ENCODE data around the gene IER2. TPM values are rescaled to one million over a fixed set of nuclear protein-coding genes. Genes with fewer than 3 reads are reported as not detected.

The IER2 gene
- total RNA-seq, 2 donors from 2014 or later = 83.4 to 116 TPM

GRCh38 chr19:13109361-13110098, 40.7 kb upstream of the IER2 start:
- no peak overlapping the region for H3K4me3 ChIP-seq
- no peak for TF ChIP-seq CTCF (IDR thresholded peaks at IDR 0.05)
- H3K27ac ChIP-seq = no peak overlapping the region
- H3K4me1 ChIP-seq = no peaks in the 10 kb centered on the region
- DNase-seq = no peak
- H3K9ac ChIP-seq (ENCODE audit: low read depth in 2 of 2, low read length in 2 of 2) = no peak overlapping the region
- H3K27me3 ChIP-seq = no peaks in the 10 kb centered on the region
- intact Hi-C loops (cut with DNase I) = no loop called here
- no peaks in the 10 kb centered on the region for H3K36me3 ChIP-seq
- no peaks in the 10 kb centered on the region for H3K9me3 ChIP-seq

- intact Hi-C loops (cut with DNase I) = no loop called here
- no peak for TF ChIP-seq CTCF (IDR thresholded peaks at IDR 0.05)
- no peak overlapping the region for H3K9ac ChIP-seq (ENCODE audit: low read depth in 2 of 2, low read length in 2 of 2)
- H3K4me1 ChIP-seq = no peaks in the 10 kb centered on the region
- no peak for DNase-seq
- no peaks in the 10 kb centered on the region for H3K27me3 ChIP-seq
- no peaks in the 10 kb centered on the region for H3K9me3 ChIP-seq
- no peak overlapping the region for H3K4me3 ChIP-seq
- H3K36me3 ChIP-seq = no peaks in the 10 kb centered on the region
- no peak overlapping the region for H3K27ac ChIP-seq
Measured at GRCh38 chr19:13110099-13110610, 40.1 kb upstream of the IER2 start.

- intact Hi-C loops (cut with DNase I) = no loop called here
Measured at GRCh38 chr19:13112555-13112954, 37.7 kb upstream of the IER2 start.

GRCh38 chr19:13115936-13116281, 34.3 kb upstream of the IER2 start:
- no peak for DNase-seq
- peak overlapping the region; percentile 94 for H3K4me3 ChIP-seq
- H3K27ac ChIP-seq = no peak overlapping the region
- peaks cover 16% of the 10 kb centered on the region for H3K4me1 ChIP-seq
- H3K9me3 ChIP-seq = no peaks in the 10 kb centered on the region
- H3K9ac ChIP-seq (ENCODE audit: low read depth in 2 of 2, low read length in 2 of 2) = peak overlapping the region; percentile 69 to 75
- H3K36me3 ChIP-seq = no peaks in the 10 kb centered on the region
- intact Hi-C loops (cut with DNase I) = no loop called here
- no peak for TF ChIP-seq CTCF (IDR thresholded peaks at IDR 0.05)
- no peaks in the 10 kb centered on the region for H3K27me3 ChIP-seq

More at GRCh38 chr19:13112555-13112954, 37.7 kb upstream of the IER2 start:
- Histone ChIP-seq H3K27ac (no peak overlapping the region), H3K9me3 (no peaks in the 10 kb centered on the region), H3K4me1 (peaks cover 9% of the 10 kb centered on the region), H3K4me3 (no peak overlapping the region), H3K9ac (ENCODE audit: low read depth in 2 of 2, low read length in 2 of 2) (no peak overlapping the region), H3K27me3 (no peaks in the 10 kb centered on the region), H3K36me3 (no peaks in the 10 kb centered on the region)
- no peak for DNase-seq
- no peak for TF ChIP-seq CTCF (IDR thresholded peaks at IDR 0.05)

- no peak for TF ChIP-seq CTCF (IDR thresholded peaks at IDR 0.05)
- peak within 1 kb of the TSS; percentile 94 for H3K4me3 ChIP-seq
- peak within 1 kb of the TSS; percentile 75 for H3K27ac ChIP-seq
- peak within 1 kb of the TSS; percentile 69 to 75 for H3K9ac ChIP-seq (ENCODE audit: low read depth in 2 of 2, low read length in 2 of 2)
- peaks cover 16% of the 10 kb centered on the region for H3K4me1 ChIP-seq
- H3K9me3 ChIP-seq = no peaks in the 10 kb centered on the region
- no peaks in the 10 kb centered on the region for H3K27me3 ChIP-seq
- intact Hi-C loops (cut with DNase I) = no loop called here
- H3K36me3 ChIP-seq = no peaks in the 10 kb centered on the region
- DNase-seq = peak; percentile 97
Measured at GRCh38 chr19:13116282-13117175, 33.7 kb upstream of the IER2 start, which contains the start of gene TRMT1. TSS of gene TRMT1 (minus strand) at chr19:13116740. CDS start at chr19:13116399, 341 bp downstream.
